K562 (cell line): ENCODE data around the gene MB21D2. TPM values are rescaled to one million over a fixed set of nuclear protein-coding genes. Genes with fewer than 3 reads are reported as not detected.

Source experiments
- ATAC-seq: fragments of 200-7000 bp; cut with Tn5 transposase; 3 replicates; pipeline ENCODE4 v1.9.1; 2020; ENCODE audit warnings: moderate library complexity
- BruUV-seq: library from RNA; stranded (reverse); fragments of 400-500 nt; replicated peaks from 2 replicates; lab custom pipeline; 2021; lab: Mats Ljungman, UMichigan
- CTCF ChIA-PET: fragments of 300-600 bp; formaldehyde crosslinking; extraction: SDS; loops from one replicate; lab custom pipeline; 2021; ENCODE audit warnings: low intra/inter-chr PET ratio; lab: Yijun Ruan, JAX
- POLR2A ChIA-PET: fragments of 300-600, 350-650 bp; sonication (Branson Sonifier 250); formaldehyde crosslinking; extraction: SDS; loops from one replicate; lab custom pipeline; 2021; ENCODE audit warnings: antibody characterized with exemption, inconsistent platforms; lab: Yijun Ruan, JAX
- DNase-seq, 4 experiments: peaks; one replicate each; pipeline versions ENCODE4 v3.0.0 to v3.0.0-alpha.2; 2011 to 2018; ENCODE audit warnings: low spot score in 3 of 4, mixed read lengths in 3 of 4; ENCODE audit errors: extremely low read depth in 1 of 4
- FAIRE-seq: peaks from 2 replicates; lab custom pipeline; 2011; peaks lifted over from hg19 to GRCh38; lab: Jason Lieb, UNC
- H2AFZ ChIP-seq: 2 replicates; pipeline ENCODE4 v1.6.0; 2011; ENCODE audit warnings: low read depth, low read length, control low read depth, inconsistent platforms
- H3K27ac ChIP-seq: fragments of 200-600 bp; 3 replicates; pipeline ENCODE4 v1.8.0; 2011; ENCODE audit warnings: low read depth, mild to moderate bottlenecking, control low read depth, inconsistent platforms, low read length, moderate library complexity, mixed read lengths; ENCODE audit errors: extremely low read depth
- H3K27me3 ChIP-seq, 2 experiments: fragments of 300-600 bp in 1 of 2; 2 replicates in 1 of 2; 3 replicates in 1 of 2; pipeline versions ENCODE4 v1.6.0 to v1.8.0; 2011; ENCODE audit warnings: inconsistent platforms in 2 of 2, low read length in 2 of 2, mild to moderate bottlenecking in 1 of 2, mixed read lengths in 1 of 2, moderate library complexity in 1 of 2; ENCODE audit not compliant: control insufficient read depth in 2 of 2, insufficient read depth in 2 of 2
- H3K36me3 ChIP-seq: fragments of 300-600 bp; 3 replicates; pipeline ENCODE4 v1.8.0; 2011; ENCODE audit warnings: mild to moderate bottlenecking, low read length, inconsistent platforms; ENCODE audit not compliant: control insufficient read depth, insufficient read depth
- H3K4me1 ChIP-seq, 2 experiments: fragments of 200-600 bp in 1 of 2; replicated peaks in 1 of 2; 2 replicates in 1 of 2; 3 replicates in 1 of 2; pipeline versions ENCODE4 v1.5.1 to v1.8.0; 2011; ENCODE audit warnings: inconsistent platforms in 2 of 2, low read length in 2 of 2, mild to moderate bottlenecking in 1 of 2, mixed read lengths in 1 of 2, moderate library complexity in 1 of 2; ENCODE audit not compliant: control insufficient read depth in 2 of 2, insufficient read depth in 2 of 2
- H3K4me2 ChIP-seq: 2 replicates; pipeline ENCODE4 v1.6.1; 2011; ENCODE audit warnings: low read length, control low read depth, inconsistent platforms, mixed read lengths; ENCODE audit not compliant: insufficient read depth
- H3K4me3 ChIP-seq: fragments of 200-600 bp; sonication (generic), shearing (Covaris generic); 2 replicates; pipeline ENCODE4 v1.5.1; 2016; ENCODE audit warnings: control low read depth, inconsistent platforms
- H3K79me2 ChIP-seq: fragments of 200-600 bp; 3 replicates; pipeline ENCODE4 v1.8.0; 2011; ENCODE audit warnings: low read length, inconsistent platforms; ENCODE audit not compliant: control insufficient read depth, insufficient read depth
- H3K9ac ChIP-seq, 2 experiments: 2 replicates each; pipeline versions ENCODE4 v1.6.0 to v1.6.1; 2011; ENCODE audit warnings: low read depth in 2 of 2, low read length in 2 of 2, control low read depth in 1 of 2, inconsistent platforms in 1 of 2, mild to moderate bottlenecking in 1 of 2, mixed read lengths in 1 of 2; ENCODE audit not compliant: insufficient read depth in 1 of 2
- H3K9me1 ChIP-seq: one replicate; pipeline ENCODE4 v1.6.0; 2011; ENCODE audit warnings: inconsistent platforms, mild to moderate bottlenecking, low read length, moderate library complexity; ENCODE audit not compliant: control insufficient read depth, insufficient read depth
- H3K9me3 ChIP-seq: replicated peaks from 2 replicates; pipeline ENCODE4 v1.5.1; 2011; ENCODE audit warnings: low read depth, low read length, inconsistent platforms; ENCODE audit not compliant: control insufficient read depth, insufficient read depth
- H4K20me1 ChIP-seq: replicated peaks from 2 replicates; pipeline ENCODE4 v1.6.1; 2011; ENCODE audit warnings: low read length, inconsistent platforms, mixed read lengths; ENCODE audit not compliant: control insufficient read depth, insufficient read depth
- CHD2 ChIP-seq: IDR thresholded peaks from 2 replicates; pipeline ENCODE4 v1.6.1; 2011; ENCODE audit warnings: low read depth, low read length
- RBM14 ChIP-seq: fragments of 200-400 bp; formaldehyde crosslinking; IDR thresholded peaks from 2 replicates; pipeline ENCODE4 v1.6.1; 2018; ENCODE audit warnings: low read depth, mild to moderate bottlenecking, low read length, moderate library complexity, borderline replicate concordance; ENCODE audit not compliant: insufficient read depth
- SMARCB1 ChIP-seq: IDR thresholded peaks from 2 replicates; pipeline ENCODE4 v1.6.1; 2011; ENCODE audit warnings: improper control_type of control experiment, low read depth; ENCODE audit not compliant: insufficient read length
- SRSF9 ChIP-seq: fragments of 200-400 bp; formaldehyde crosslinking; IDR thresholded peaks from 2 replicates; pipeline ENCODE4 v1.6.1; 2017; ENCODE audit warnings: low read depth, low read length, borderline replicate concordance
- TBP ChIP-seq: optimal IDR thresholded peaks from 2 replicates; pipeline ENCODE3; 2011; ENCODE audit warnings: low read depth, low read length, improper control_type of control experiment
- ZNF143 ChIP-seq: sonication (generic); formaldehyde crosslinking; IDR thresholded peaks from 2 replicates; pipeline ENCODE4 v1.9.0; 2022; ENCODE audit warnings: mild to moderate bottlenecking, missing genetic modification reagents
- WGBS: fragments of 100-300 bp; shearing (Covaris generic); methylation state at CpG from one replicate; pipeline ENCODE4 v1.1.6; 2016; ENCODE audit warnings: low coverage, mixed read lengths; ENCODE audit not compliant: insufficient coverage; ENCODE audit errors: missing lambda C conversion rate; 5-methylcytosine and 5-hydroxymethylcytosine counted together
- in situ Hi-C: fragments of 300-500 bp; cut with MboI; formaldehyde crosslinking; loops from 4 replicates; pipeline ENCODE4 v1.15.0; 2018; ENCODE audit warnings: inconsistent platforms, mixed read lengths
- intact Hi-C: fragments of 100-400 bp; cut with micrococcal nuclease; formaldehyde crosslinking; loops from 2 replicates; pipeline ENCODE4 v1.14.2; 2022
- polyA plus RNA-seq, 8 experiments: library from polyadenylated mRNA; depleted of rRNA in 4 of 8; stranded (reverse) in 5 of 8; unstranded in 3 of 8; fragments of >200 nt; fragmentation: Nextera tagmentation in 2 of 8; fragmentation: Illumina TruSeq in 1 of 8; extraction: Ambion mirVana in 2 of 8; extraction: Trizol in 1 of 8; gene quantifications; 2 replicates each; pipeline versions ENCODE4 v1.2.1 to v1.2.3, GENCODE V29; 2011 to 2014; ENCODE audit warnings: inconsistent platforms in 1 of 8, missing spikeins in 1 of 8
- total RNA-seq, 7 experiments: library from RNA; depleted of rRNA in 6 of 7; stranded (reverse); fragments of >200 nt in 6 of 7; fragmentation: Illumina TruSeq in 2 of 7; extraction: Trizol in 2 of 7; gene quantifications; 2 replicates each; pipeline versions ENCODE4 v1.2.1 to v1.2.3, GENCODE V29; 2011 to 2021; ENCODE audit warnings: low replicate concordance in 1 of 7

The MB21D2 gene
- total and polyA plus RNA-seq, 9 of the 15 experiments (the other 6 are each of a cell fraction or from before 2014, with no cell fraction given) = 0.01 TPM; not detected in 8

GRCh38 chr3:192843119-192843518 lies 74.5 kb downstream of the MB21D2 start:
- no TSS peak for BruUV-seq
- intact Hi-C loops = no loop called here
- TF ChIP-seq RBM14 (no peak), ZNF143 (no peak)
- TF ChIP-seq, all 486 proteins: peak for 0

GRCh38 chr3:192842711-192843110 lies 74.9 kb downstream of the MB21D2 start:
- Histone ChIP-seq H3K4me3 (no peak overlapping the region), H4K20me1 (no peaks in the 10 kb centered on the region), H3K4me2 (no peak overlapping the region), H3K27me3 (no peaks in the 10 kb centered on the region), H3K79me2 (no peaks in the 10 kb centered on the region), H3K9me3 (no peaks in the 10 kb centered on the region), H3K4me1 (no peaks in the 10 kb centered on the region), H3K9me1 (no peaks in the 10 kb centered on the region)
- FAIRE-seq (no peak), DNase-seq (no peak)
- WGBS = 0% methylated on average over 1 of the region's 1 CpG
- CTCF ChIA-PET = no interaction called here
- intact Hi-C loops = no loop called here
- POLR2A ChIA-PET = interaction anchor here (1.1 kb wide), 1 partner anchor 30 kb away, joined by 3 read pairs; no protein-coding TSS in a partner anchor
- no peak for TF ChIP-seq TBP
- TF ChIP-seq SMARCB1 = no peak
- TF ChIP-seq CHD2 = no peak
- no peak for TF ChIP-seq SRSF9
- TF ChIP-seq, all 486 proteins: peak for 0
- in situ Hi-C loops = no loop called here
- no TSS peak for BruUV-seq
- no peaks in the 10 kb centered on the region for H3K36me3 ChIP-seq
- no peak overlapping the region for H3K27ac ChIP-seq
- no peak overlapping the region for H3K9ac ChIP-seq
- no peak for ATAC-seq
- no peak overlapping the region for H2AFZ ChIP-seq

More at GRCh38 chr3:192843119-192843518, 74.5 kb downstream of the MB21D2 start:
- no peak overlapping the region for H2AFZ ChIP-seq
- H3K36me3 ChIP-seq = no peaks in the 10 kb centered on the region
- no peaks in the 10 kb centered on the region for H4K20me1 ChIP-seq
- no peaks in the 10 kb centered on the region for H3K79me2 ChIP-seq
- no peaks in the 10 kb centered on the region for H3K27me3 ChIP-seq
- H3K27ac ChIP-seq = no peak overlapping the region
- 0% methylated on average over 2 of the region's 2 CpGs for WGBS
- H3K9me3 ChIP-seq = no peaks in the 10 kb centered on the region
- no peak for ATAC-seq
- no peaks in the 10 kb centered on the region for H3K9me1 ChIP-seq
- in situ Hi-C loops = no loop called here
- no peak overlapping the region for H3K4me3 ChIP-seq
- no peak overlapping the region for H3K9ac ChIP-seq
- POLR2A ChIA-PET = interaction anchor here (1.1 kb wide), 1 partner anchor 30 kb away, joined by 3 read pairs; no protein-coding TSS in a partner anchor
- CTCF ChIA-PET = no interaction called here
- FAIRE-seq = no peak
- DNase-seq = no peak
- no peaks in the 10 kb centered on the region for H3K4me1 ChIP-seq
- no peak overlapping the region for H3K4me2 ChIP-seq
